Endothelial cell of umbilical vein (primary cell): Measurements from ENCODE around the gene SGSM2. TPM values are rescaled to one million over a fixed set of nuclear protein-coding genes. Genes with fewer than 3 reads are reported as not detected.
A peak's percentile ranks its signal among the peaks of the same experiment; 100 is the strongest.

Experiments
- BruUV-seq: library from RNA; stranded (reverse); fragments of 400-500 nt; replicated peaks from 2 replicates; lab custom pipeline; 2021; lab: Mats Ljungman, UMichigan
- CTCF ChIA-PET: fragments of 300-600, 350-600 bp; sonication (Branson Sonifier 250); formaldehyde crosslinking; loops from one replicate; lab custom pipeline; 2021; ENCODE audit warnings: antibody characterized with exemption, inconsistent platforms; lab: Charles Lee
- POLR2A ChIA-PET: fragments of 300-600, 350-600 bp; sonication (Branson Sonifier 250); formaldehyde crosslinking; loops from one replicate; lab custom pipeline; 2021; ENCODE audit warnings: antibody characterized with exemption, inconsistent platforms; lab: Charles Lee
- DNase-seq: peaks from one replicate; pipeline ENCODE4 v3.0.0-alpha.2; 2011; ENCODE audit warnings: low read depth, low spot score
- FAIRE-seq: peaks from 2 replicates; lab custom pipeline; 2011; peaks lifted over from hg19 to GRCh38; lab: Jason Lieb, UNC
- H2AFZ ChIP-seq: 2 replicates; pipeline ENCODE4 v1.6.0; 2012; ENCODE audit warnings: low read depth, low read length, control low read depth, inconsistent platforms
- H3K27ac ChIP-seq: 2 replicates; pipeline ENCODE4 v1.5.1; 2011; ENCODE audit warnings: low read depth, mild to moderate bottlenecking, control low read depth, low read length, moderate library complexity; ENCODE audit not compliant: insufficient read depth
- H3K27me3 ChIP-seq, 2 experiments: 2 replicates each; pipeline versions ENCODE4 v1.6.0 to v1.6.1; 2011; ENCODE audit warnings: low read length in 2 of 2, mixed read lengths in 1 of 2; ENCODE audit not compliant: control insufficient read depth in 2 of 2, insufficient read depth in 2 of 2
- H3K36me3 ChIP-seq, 2 experiments: 2 replicates in 1 of 2; 3 replicates in 1 of 2; pipeline ENCODE4 v1.5.1; 2011; ENCODE audit warnings: low read length in 2 of 2, mild to moderate bottlenecking in 1 of 2, moderate library complexity in 1 of 2; ENCODE audit not compliant: control insufficient read depth in 2 of 2, insufficient read depth in 2 of 2; ENCODE audit errors: extremely low read depth in 1 of 2
- H3K4me1 ChIP-seq: 3 replicates; pipeline ENCODE4 v1.5.1; 2011; ENCODE audit warnings: mild to moderate bottlenecking, low read length; ENCODE audit not compliant: control insufficient read depth, insufficient read depth; ENCODE audit errors: extremely low read depth
- H3K4me2 ChIP-seq: 2 replicates; pipeline ENCODE4 v1.6.1; 2011; ENCODE audit warnings: low read length, control low read depth, mixed read lengths; ENCODE audit not compliant: insufficient read depth
- H3K4me3 ChIP-seq, 3 experiments: fragments of 200-600 bp in 1 of 3; sonication (generic), shearing (Covaris generic) in 1 of 3; replicated peaks in 1 of 3; 2 replicates each; pipeline ENCODE4 v1.5.1; 2011 to 2016; ENCODE audit warnings: control low read depth in 3 of 3, low read length in 3 of 3, mild to moderate bottlenecking in 2 of 3, inconsistent platforms in 1 of 3, low read depth in 1 of 3, moderate library complexity in 1 of 3; ENCODE audit not compliant: insufficient read depth in 1 of 3
- H3K79me2 ChIP-seq: 2 replicates; pipeline ENCODE4 v1.6.0; 2012; ENCODE audit warnings: low read length, inconsistent platforms; ENCODE audit not compliant: control insufficient read depth, insufficient read depth
- H3K9ac ChIP-seq: replicated peaks from 2 replicates; pipeline ENCODE3; 2011; ENCODE audit warnings: low read length, control low read depth; ENCODE audit not compliant: insufficient read depth; ENCODE audit errors: extremely low read depth
- H3K9me1 ChIP-seq: replicated peaks from 3 replicates; pipeline ENCODE4 v1.6.0; 2011; ENCODE audit warnings: mild to moderate bottlenecking, low read length; ENCODE audit not compliant: control insufficient read depth, insufficient read depth; ENCODE audit errors: extremely low read depth
- H3K9me3 ChIP-seq: replicated peaks from 2 replicates; pipeline ENCODE4 v1.5.1; 2012; ENCODE audit warnings: low read length, inconsistent platforms; ENCODE audit not compliant: control insufficient read depth, insufficient read depth
- H4K20me1 ChIP-seq: replicated peaks from 2 replicates; pipeline ENCODE3; 2011; ENCODE audit warnings: mild to moderate bottlenecking, low read length; ENCODE audit not compliant: control insufficient read depth, insufficient read depth; ENCODE audit errors: extremely low read depth
- CTCF ChIP-seq, 2 donors: IDR thresholded peaks; 1 replicate in 1 of 2; 2 replicates in 1 of 2; pipeline ENCODE4 v1.5.1; 2011; ENCODE audit warnings: low read length in 2 of 2, mild to moderate bottlenecking in 2 of 2, moderate library complexity in 2 of 2, control low read depth in 1 of 2, inconsistent platforms in 1 of 2, low read depth in 1 of 2; ENCODE audit not compliant: insufficient read depth in 1 of 2; ENCODE audit errors: extremely low read depth in 1 of 2
- EZH2 ChIP-seq: IDR thresholded peaks from 2 replicates; pipeline ENCODE4 v1.6.1; 2012; ENCODE audit warnings: borderline replicate concordance, low read depth, mild to moderate bottlenecking, moderate library complexity, low read length, inconsistent platforms; ENCODE audit not compliant: severe bottlenecking
- FOS ChIP-seq: IDR thresholded peaks from 2 replicates; pipeline ENCODE4 v1.6.1; 2011; ENCODE audit warnings: mild to moderate bottlenecking, low read length, moderate library complexity, borderline replicate concordance; ENCODE audit not compliant: insufficient read depth
- POLR2AphosphoS5 ChIP-seq: IDR thresholded peaks from 2 replicates; pipeline ENCODE4 v1.6.1; 2012; ENCODE audit warnings: low read depth, mild to moderate bottlenecking, control low read depth, low read length, moderate library complexity; ENCODE audit not compliant: insufficient read depth
- dilution Hi-C: fragments of 300-500 bp; cut with MboI; formaldehyde crosslinking; loops from one replicate; pipeline ENCODE4 v1.15.0; 2019; ENCODE audit warnings: low sequenced_read_pairs; ENCODE audit not compliant: extremely low pct_ligation_motif_present
- intact Hi-C: fragments of 100-400 bp; cut with micrococcal nuclease; formaldehyde crosslinking; loops from one replicate; pipeline ENCODE4 v1.10.0; 2022
- polyA plus RNA-seq, 4 experiments: library from polyadenylated mRNA; depleted of rRNA in 3 of 4; stranded (reverse) in 3 of 4; unstranded in 1 of 4; fragments of >200 nt; gene quantifications; 2 replicates each; pipeline versions ENCODE4 v1.2.1 to v1.2.3, GENCODE V29; 2011 to 2012; ENCODE audit warnings: missing spikeins in 1 of 4
- total RNA-seq: library from RNA; stranded (reverse); gene quantifications from 2 replicates; pipeline ENCODE4 v1.2.3, GENCODE V29; 2021

Gene SGSM2
- total and polyA plus RNA-seq, 2 donors (not counting 3 experiments of a cell fraction or from before 2014, with no cell fraction given): 61.6 to 94.5 TPM

GRCh38 chr17:2393954-2394749 is 56.9 kb downstream of the SGSM2 start:
- H3K9me1 ChIP-seq: no peaks in the 10 kb centered on the region
- peak; percentile 33 for FAIRE-seq
- H3K27me3 ChIP-seq: no peaks in the 10 kb centered on the region
- H3K9me3 ChIP-seq: no peaks in the 10 kb centered on the region
- H3K4me2 ChIP-seq: peak overlapping the region; percentile 13
- peak overlapping the region; percentile 44 for H3K27ac ChIP-seq
- no peak for DNase-seq
- H3K9ac ChIP-seq: peak overlapping the region; percentile 17
- ChIA-PET POLR2A (no interaction called here), CTCF (interaction anchor here (1.5 to 4.8 kb wide), 4 partner anchors 11 to 22 kb away, joined by 5 to 58 read pairs (median 27); no protein-coding TSS in a partner anchor)
- no peaks in the 10 kb centered on the region for H3K36me3 ChIP-seq
- H4K20me1 ChIP-seq: no peaks in the 10 kb centered on the region
- TF ChIP-seq EZH2 (no peak), POLR2AphosphoS5 (no peak), FOS (no peak), CTCF (IDR thresholded peaks at IDR 0.05; ENCODE audit: extremely low read depth in 1 of 2, insufficient read depth in 1 of 2, low read depth in 1 of 2, low read length in 2 of 2) (no peak)
- H2AFZ ChIP-seq: no peak overlapping the region
- dilution Hi-C loops (no loop called here), intact Hi-C loops (loop anchor here (1.0 to 5.0 kb wide), 2 partner anchors 7 to 677 kb away; partner anchors contain the start of gene MNT)
- no TSS peak for BruUV-seq
- H3K79me2 ChIP-seq: peaks cover 24% of the 10 kb centered on the region
- H3K4me3 ChIP-seq: peak overlapping the region in 1 of 3 experiments; percentile 24
- H3K4me1 ChIP-seq: peaks cover 42% of the 10 kb centered on the region
